Keratinocyte (primary cell): ENCODE measurements around the gene TMEM163.

Experiments used
- CTCF ChIP-seq, 3 experiments: IDR thresholded peaks in 1 of 3; conservative IDR thresholded peaks in 1 of 3; optimal IDR thresholded peaks in 1 of 3; 2 replicates in 2 of 3; 3 replicates in 1 of 3; pipeline versions ENCODE3 to v1.5.1; 2011; ENCODE audit warnings: low read length in 3 of 3, mild to moderate bottlenecking in 3 of 3, moderate library complexity in 2 of 3, control low read depth in 1 of 3, inconsistent platforms in 1 of 3; ENCODE audit not compliant: insufficient read depth in 2 of 3; ENCODE audit errors: extremely low read depth in 1 of 3
- EZH2 ChIP-seq: IDR thresholded peaks from one replicate; pipeline ENCODE4 v1.6.1; 2012; ENCODE audit warnings: inconsistent platforms, mild to moderate bottlenecking, low read length, moderate library complexity

DNA sequence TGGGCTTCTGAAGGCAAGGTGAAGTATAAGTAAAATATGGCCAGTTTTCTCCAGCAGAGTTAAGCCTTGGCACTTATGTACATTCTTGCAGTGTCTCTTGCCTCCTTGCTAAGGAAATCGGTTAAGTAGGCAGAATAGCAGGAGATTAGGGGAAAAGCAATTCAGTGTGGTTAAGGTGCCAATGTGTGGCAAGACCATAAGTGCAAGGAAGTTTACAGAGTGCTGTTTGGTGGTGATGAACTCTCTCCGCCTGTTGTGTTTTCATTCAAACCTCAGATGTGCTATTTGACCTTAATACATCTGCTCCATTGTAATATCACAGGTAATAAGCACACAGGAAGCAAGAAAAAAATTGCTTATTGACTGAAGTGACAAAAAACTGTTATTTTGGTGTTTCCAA is 308.8 kb downstream of the TMEM163 start:
- TF ChIP-seq EZH2 (no peak), CTCF (optimal IDR thresholded peaks at IDR 0.05 in 1 of 3, IDR thresholded peaks at IDR 0.05 in 1 of 3, conservative IDR thresholded peaks at IDR 0.05 in 1 of 3; ENCODE audit: extremely low read depth in 1 of 3, insufficient read depth in 2 of 3, low read length in 3 of 3) (no peak)
